Amygdala (tissue), 56 donors: Measurements from ENCODE around the gene IGF2BP1.

Experiments used
- DNase-seq, 56 donors: peaks; one replicate each; lab custom pipeline; 2025; lab: John Stamatoyannopoulos, UW

The IGF2BP1 gene

GRCh38 chr17:48997103-48997826 is at the start of gene IGF2BP1:
Gene IGF2BP1, plus strand, starts transcription at chr17:48997385. Its CDS starts 361 bp downstream, at chr17:48997746.
- DNase-seq, result no peak

- no peak for DNase-seq
These were observed 45.6 kb upstream of the IGF2BP1 start for GRCh38 chr17:48951572-48951971.

- DNase-seq, result no peak
These were observed 44.3 kb upstream of the IGF2BP1 start for GRCh38 chr17:48952904-48953303.

GRCh38 chr17:48954300-48954755 is 42.9 kb upstream of the IGF2BP1 start:
- DNase-seq, result no peak

- DNase-seq, result no peak
These were observed 36.2 kb upstream of the IGF2BP1 start for GRCh38 chr17:48960834-48961515.

- DNase-seq, result no peak
These were observed 35.5 kb upstream of the IGF2BP1 start for GRCh38 chr17:48961516-48962233.

DNA sequence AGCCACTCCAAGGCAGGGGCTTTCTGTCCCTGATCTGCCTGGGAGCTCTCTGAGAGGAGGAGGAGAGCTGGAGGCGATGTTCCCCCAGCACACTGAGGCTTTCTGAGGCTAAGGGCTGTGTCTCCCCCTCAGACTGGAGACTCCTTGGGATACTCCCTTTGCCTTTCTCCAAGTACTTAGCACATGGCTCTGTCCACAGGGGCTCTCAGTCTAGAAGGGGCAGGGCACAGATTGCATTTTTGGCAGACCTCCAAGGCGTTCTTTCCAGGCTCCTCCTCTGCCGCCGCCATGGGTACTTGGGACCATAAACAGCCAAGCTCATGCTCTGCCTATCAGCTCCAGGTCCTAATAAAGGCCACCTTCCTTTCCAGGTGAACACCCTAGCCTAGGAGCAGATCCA is 27.0 kb upstream of the IGF2BP1 start:
- no peak for DNase-seq

DNA sequence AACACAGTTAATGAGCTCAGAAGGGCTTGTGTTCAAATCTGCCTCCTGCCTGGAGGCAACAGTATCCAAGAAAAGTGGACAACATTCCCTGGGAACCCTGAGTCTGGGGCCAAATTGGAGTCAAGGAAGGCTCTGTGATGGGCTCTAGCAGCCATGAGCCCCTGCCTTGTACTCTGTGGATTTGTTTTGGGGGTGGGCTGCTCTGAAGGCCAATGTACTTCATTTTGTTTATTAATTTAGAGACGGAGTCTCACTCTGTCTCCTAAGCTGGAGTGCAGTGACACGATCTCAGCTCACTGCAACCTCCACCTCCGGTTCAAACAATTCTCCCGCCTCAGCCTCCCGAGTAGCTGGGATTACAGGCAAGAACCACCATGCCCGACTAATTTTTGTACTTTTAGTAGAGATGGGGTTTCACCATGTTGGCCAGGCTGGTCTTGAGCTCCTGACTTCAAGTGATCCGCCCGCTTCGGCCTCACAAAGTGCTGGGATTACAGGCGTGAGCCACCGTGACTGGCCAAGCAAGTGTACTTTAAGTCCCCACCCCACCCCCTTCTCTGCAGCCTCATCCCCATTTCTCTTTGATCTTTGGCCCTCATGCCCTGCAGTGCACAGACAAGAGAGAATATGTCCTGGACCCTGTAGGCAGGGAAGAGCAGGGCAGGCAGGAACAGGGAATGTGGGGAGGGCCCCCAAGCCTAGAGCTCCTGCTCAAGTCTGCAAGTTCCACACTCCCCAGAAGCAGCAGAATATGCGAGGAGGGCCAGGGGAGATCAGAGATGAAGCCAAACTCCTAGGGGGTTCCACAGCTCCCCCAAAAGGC is 26.1 kb upstream of the IGF2BP1 start:
- DNase-seq, result no peak

GRCh38 chr17:48972749-48973097 is 24.5 kb upstream of the IGF2BP1 start:
- DNase-seq, result no peak

DNA sequence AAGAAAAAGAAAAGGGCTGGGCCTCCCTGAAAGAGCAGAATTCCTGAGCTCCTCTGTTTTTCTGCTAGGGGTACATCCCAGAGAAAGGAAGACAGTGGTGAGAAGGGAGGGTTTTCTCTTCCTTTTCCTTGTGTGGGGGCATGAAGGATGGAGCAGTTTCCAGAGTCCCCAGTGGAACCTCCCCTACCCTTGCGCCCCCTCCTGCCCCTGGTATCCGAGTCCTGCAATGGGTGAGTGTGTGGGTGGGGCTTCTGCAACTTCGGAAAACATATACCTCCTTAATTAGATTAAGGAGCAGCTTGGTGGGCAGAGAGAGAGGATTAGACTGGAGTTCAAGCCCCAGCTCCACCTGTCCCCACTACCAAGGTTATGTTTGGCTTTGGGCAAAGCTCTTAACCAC is 23.4 kb upstream of the IGF2BP1 start:
- no peak for DNase-seq

DNA sequence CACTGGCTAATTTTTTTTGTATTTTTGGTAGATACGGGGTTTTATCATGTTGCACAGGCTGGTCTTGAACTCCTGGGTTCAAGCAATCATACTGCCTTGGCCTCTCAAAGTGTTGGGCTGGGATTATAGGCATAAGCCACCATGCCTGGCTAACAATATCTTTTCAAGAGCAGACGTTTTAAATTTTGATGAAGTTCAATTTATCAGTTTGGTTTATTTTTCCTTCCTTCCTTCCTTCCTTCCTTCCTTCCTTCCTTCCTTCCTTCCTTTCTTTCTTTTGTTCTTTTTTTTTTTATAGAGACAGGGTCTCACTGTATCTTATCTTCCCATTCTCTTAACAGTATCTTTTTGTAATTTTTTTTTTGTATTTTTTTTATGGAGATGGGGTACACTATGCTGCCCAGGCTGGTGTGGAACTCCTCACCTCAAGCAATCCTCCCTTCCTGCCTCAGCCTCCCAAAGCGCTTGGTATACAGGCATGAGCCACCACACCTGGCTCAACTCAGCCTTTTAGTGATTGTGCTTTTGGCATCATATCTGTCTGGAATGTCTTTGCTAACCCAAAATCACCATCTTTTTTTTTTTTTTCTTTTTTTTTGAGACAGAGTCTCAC is 15.2 kb upstream of the IGF2BP1 start:
- DNase-seq, result no peak

- no peak for DNase-seq
These were observed 11.5 kb upstream of the IGF2BP1 start for GRCh38 chr17:48985436-48986245.

- DNase-seq, result no peak
These were observed 8.1 kb upstream of the IGF2BP1 start for GRCh38 chr17:48989100-48989499.

DNA sequence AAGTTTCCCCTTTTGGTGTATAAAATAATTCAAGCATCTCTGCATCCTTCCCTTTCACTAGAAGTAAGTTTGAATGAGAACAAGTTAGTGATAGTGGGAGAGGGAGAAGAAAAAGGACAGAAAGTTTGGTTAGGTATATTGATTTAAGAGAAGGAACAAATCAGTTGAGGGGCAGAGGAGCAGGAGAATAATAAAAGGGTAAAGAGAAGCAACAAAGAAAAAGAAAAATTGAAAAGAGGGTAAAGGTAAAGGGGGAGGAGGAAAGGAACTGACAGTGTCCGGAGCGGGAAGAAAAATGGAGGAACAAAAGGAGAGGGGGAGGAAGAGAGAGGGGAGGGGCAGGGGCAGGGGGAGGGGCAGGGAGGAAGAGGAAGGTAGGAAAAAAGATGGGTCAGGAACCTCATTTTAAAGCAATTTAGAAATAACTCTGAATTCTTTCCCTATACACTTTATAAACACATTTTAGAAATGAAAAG is 6.3 kb upstream of the IGF2BP1 start:
- DNase-seq, result no peak

DNA sequence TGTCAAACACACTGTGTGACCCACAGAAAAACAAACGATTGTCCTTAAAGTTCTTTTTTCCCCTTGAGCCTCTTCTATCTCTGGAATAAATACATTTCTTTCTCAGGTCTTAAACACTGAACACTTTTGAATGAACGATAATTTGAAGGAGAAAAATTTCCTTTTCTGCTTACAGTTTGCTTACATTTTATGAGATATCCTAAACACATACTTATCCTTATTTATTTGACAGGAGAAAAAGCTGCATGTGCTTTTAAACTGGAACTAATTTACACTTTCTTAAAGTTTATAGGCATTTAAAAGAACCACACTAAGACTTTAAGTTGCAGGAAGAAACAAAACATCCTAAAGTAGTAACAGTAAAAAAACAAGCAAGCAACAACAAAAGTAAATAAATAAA is 4.7 kb upstream of the IGF2BP1 start:
- no peak for DNase-seq

DNA sequence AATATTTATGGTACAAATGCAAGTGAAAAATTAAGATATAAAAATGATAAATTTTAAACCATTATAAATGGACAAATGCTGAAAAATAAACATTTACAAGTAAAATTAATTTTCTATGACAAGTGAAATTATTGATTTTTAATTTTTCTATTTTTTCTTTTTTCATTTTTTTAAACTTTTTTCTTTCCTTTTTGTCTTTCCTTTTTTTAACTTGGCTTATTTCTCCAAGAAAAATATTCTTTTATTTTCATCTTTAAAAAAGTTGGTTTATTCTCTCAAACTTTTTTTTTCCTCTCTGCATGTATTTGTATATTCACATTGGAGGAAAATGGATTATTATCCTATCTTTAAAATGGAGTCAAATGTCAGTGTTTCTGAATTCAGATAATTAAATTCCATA is 3.9 kb upstream of the IGF2BP1 start:
- DNase-seq, result no peak

GRCh38 chr17:48993951-48994350 is 3.2 kb upstream of the IGF2BP1 start:
- no peak for DNase-seq

GRCh38 chr17:48994549-48995303 is 2.5 kb upstream of the IGF2BP1 start:
- no peak for DNase-seq
